Keratinocyte (primary cell): ENCODE data around the gene VRK1. TPM values are rescaled to one million over a fixed set of nuclear protein-coding genes. Genes with fewer than 3 reads are reported as not detected.

Experiments used
- DNase-seq: peaks from one replicate; pipeline ENCODE4 v3.0.0-alpha.2; 2011; ENCODE audit warnings: low read depth, missing footprints, low spot score
- FAIRE-seq: peaks from 2 replicates; lab custom pipeline; 2011; peaks lifted over from hg19 to GRCh38; lab: Jason Lieb, UNC
- H2AFZ ChIP-seq: 2 replicates; pipeline ENCODE4 v1.6.0; 2012; ENCODE audit warnings: low read length, control low read depth, inconsistent platforms; ENCODE audit not compliant: control insufficient read depth
- H3K27ac ChIP-seq: 2 replicates; pipeline ENCODE4 v1.5.1; 2011; ENCODE audit warnings: low read length; ENCODE audit not compliant: control insufficient read depth, insufficient read depth
- H3K27me3 ChIP-seq: 3 replicates; pipeline ENCODE4 v1.6.0; 2011; ENCODE audit warnings: low read length; ENCODE audit not compliant: control insufficient read depth, insufficient read depth; ENCODE audit errors: extremely low read depth
- H3K36me3 ChIP-seq, 2 experiments: 2 replicates in 1 of 2; 3 replicates in 1 of 2; pipeline ENCODE4 v1.5.1; 2011; ENCODE audit warnings: low read length in 2 of 2, mild to moderate bottlenecking in 1 of 2; ENCODE audit not compliant: control insufficient read depth in 2 of 2, insufficient read depth in 2 of 2; ENCODE audit errors: extremely low read depth in 1 of 2
- H3K4me1 ChIP-seq: 3 replicates; pipeline ENCODE4 v1.5.1; 2011; ENCODE audit warnings: low read length; ENCODE audit not compliant: control insufficient read depth, insufficient read depth; ENCODE audit errors: extremely low read depth
- H3K4me2 ChIP-seq: 3 replicates; pipeline ENCODE4 v1.6.0; 2011; ENCODE audit warnings: low read depth, low read length; ENCODE audit not compliant: control insufficient read depth, insufficient read depth; ENCODE audit errors: extremely low read depth
- H3K4me3 ChIP-seq, 3 experiments: fragments of 200-600 bp in 1 of 3; sonication (generic) in 1 of 3; 2 replicates in 2 of 3; 3 replicates in 1 of 3; pipeline ENCODE4 v1.5.1; 2011 to 2016; ENCODE audit warnings: low read length in 3 of 3, mild to moderate bottlenecking in 3 of 3, control low read depth in 2 of 3, inconsistent platforms in 1 of 3, low read depth in 1 of 3, mixed read lengths in 1 of 3, mixed run types in 1 of 3, moderate library complexity in 1 of 3; ENCODE audit not compliant: control insufficient read depth in 2 of 3, insufficient read depth in 2 of 3; ENCODE audit errors: extremely low read depth in 1 of 3
- H3K79me2 ChIP-seq: 2 replicates; pipeline ENCODE4 v1.6.0; 2012; ENCODE audit warnings: low read length; ENCODE audit not compliant: control insufficient read depth, insufficient read depth
- H3K9ac ChIP-seq: 3 replicates; pipeline ENCODE4 v1.6.0; 2011; ENCODE audit warnings: low read length; ENCODE audit not compliant: control insufficient read depth, insufficient read depth; ENCODE audit errors: extremely low read depth
- H3K9me1 ChIP-seq: 3 replicates; pipeline ENCODE4 v1.6.0; 2011; ENCODE audit warnings: low read length; ENCODE audit not compliant: control insufficient read depth, insufficient read depth; ENCODE audit errors: extremely low read depth
- H3K9me3 ChIP-seq: 2 replicates; pipeline ENCODE4 v1.5.1; 2012; ENCODE audit warnings: low read depth, low read length; ENCODE audit not compliant: control insufficient read depth
- H4K20me1 ChIP-seq: 3 replicates; pipeline ENCODE4 v1.6.0; 2011; ENCODE audit warnings: low read length; ENCODE audit not compliant: control insufficient read depth, insufficient read depth; ENCODE audit errors: extremely low read depth
- EZH2 ChIP-seq: IDR thresholded peaks from one replicate; pipeline ENCODE4 v1.6.1; 2012; ENCODE audit warnings: inconsistent platforms, mild to moderate bottlenecking, low read length, moderate library complexity
- dilution Hi-C: fragments of 300-500 bp; cut with MboI; formaldehyde crosslinking; loops from one replicate; pipeline ENCODE4 v1.7.0; 2020; ENCODE audit warnings: low sequenced_read_pairs; ENCODE audit not compliant: extremely low pct_ligation_motif_present
- polyA plus RNA-seq, 5 experiments: library from polyadenylated mRNA; depleted of rRNA in 3 of 5; stranded (reverse) in 3 of 5; stranded (forward) in 1 of 5; unstranded in 1 of 5; fragments of >200 nt; gene quantifications; 1 replicate in 1 of 5; 2 replicates in 3 of 5; 3 replicates in 1 of 5; pipeline versions ENCODE4 v1.2.1 to v1.2.3, GENCODE V29; 2011 to 2012; ENCODE audit warnings: missing spikeins in 2 of 5, low read depth in 1 of 5, low replicate concordance in 1 of 5
- TF ChIP-seq, protein P1 (sequence below), 3 experiments: IDR thresholded peaks in 1 of 3; conservative IDR thresholded peaks in 1 of 3; optimal IDR thresholded peaks in 1 of 3; 2 replicates in 2 of 3; 3 replicates in 1 of 3; pipeline versions ENCODE3 to v1.5.1; 2011; ENCODE audit warnings: low read length in 3 of 3, mild to moderate bottlenecking in 3 of 3, moderate library complexity in 2 of 3, control low read depth in 1 of 3, inconsistent platforms in 1 of 3; ENCODE audit not compliant: insufficient read depth in 2 of 3; ENCODE audit errors: extremely low read depth in 1 of 3

Gene VRK1
- polyA plus RNA-seq, 1 donor (not counting 4 experiments of a cell fraction or from before 2014, with no cell fraction given): 27.1 TPM

DNA sequence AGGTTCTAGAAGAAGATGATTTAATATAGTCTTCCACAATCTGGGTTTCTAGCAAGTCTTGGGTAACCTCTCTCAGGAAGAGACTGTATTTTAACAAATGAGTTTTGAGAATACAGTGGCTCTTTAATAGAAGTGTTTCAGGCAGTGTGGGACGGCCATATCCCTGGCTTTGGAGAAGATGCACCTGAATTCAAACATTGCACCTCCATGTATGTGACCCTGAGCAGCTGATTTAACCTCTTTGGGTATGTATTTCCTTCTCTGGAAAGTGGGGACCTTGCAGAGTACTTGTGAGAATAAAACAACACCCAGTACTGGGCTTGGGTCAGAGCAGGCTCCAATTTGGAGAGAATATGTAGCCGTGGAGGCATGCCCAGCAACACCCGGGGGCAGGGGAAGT is 15.8 kb upstream of the VRK1 start:
- TF ChIP-seq EZH2: no peak
- TF ChIP-seq, protein P1, sequence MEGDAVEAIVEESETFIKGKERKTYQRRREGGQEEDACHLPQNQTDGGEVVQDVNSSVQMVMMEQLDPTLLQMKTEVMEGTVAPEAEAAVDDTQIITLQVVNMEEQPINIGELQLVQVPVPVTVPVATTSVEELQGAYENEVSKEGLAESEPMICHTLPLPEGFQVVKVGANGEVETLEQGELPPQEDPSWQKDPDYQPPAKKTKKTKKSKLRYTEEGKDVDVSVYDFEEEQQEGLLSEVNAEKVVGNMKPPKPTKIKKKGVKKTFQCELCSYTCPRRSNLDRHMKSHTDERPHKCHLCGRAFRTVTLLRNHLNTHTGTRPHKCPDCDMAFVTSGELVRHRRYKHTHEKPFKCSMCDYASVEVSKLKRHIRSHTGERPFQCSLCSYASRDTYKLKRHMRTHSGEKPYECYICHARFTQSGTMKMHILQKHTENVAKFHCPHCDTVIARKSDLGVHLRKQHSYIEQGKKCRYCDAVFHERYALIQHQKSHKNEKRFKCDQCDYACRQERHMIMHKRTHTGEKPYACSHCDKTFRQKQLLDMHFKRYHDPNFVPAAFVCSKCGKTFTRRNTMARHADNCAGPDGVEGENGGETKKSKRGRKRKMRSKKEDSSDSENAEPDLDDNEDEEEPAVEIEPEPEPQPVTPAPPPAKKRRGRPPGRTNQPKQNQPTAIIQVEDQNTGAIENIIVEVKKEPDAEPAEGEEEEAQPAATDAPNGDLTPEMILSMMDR (optimal IDR thresholded peaks at IDR 0.05 in 1 of 3, IDR thresholded peaks at IDR 0.05 in 1 of 3, conservative IDR thresholded peaks at IDR 0.05 in 1 of 3; ENCODE audit: extremely low read depth in 1 of 3, insufficient read depth in 2 of 3, low read length in 3 of 3): no peak
- no peak overlapping the region for H3K27ac ChIP-seq
- H2AFZ ChIP-seq: no peak overlapping the region
- H3K9me3 ChIP-seq: no peaks in the 10 kb centered on the region
- dilution Hi-C loops: no loop called here
- FAIRE-seq: no peak
- no peak overlapping the region for H3K9ac ChIP-seq
- peaks cover 19% of the 10 kb centered on the region for H3K4me1 ChIP-seq
- H4K20me1 ChIP-seq: no peaks in the 10 kb centered on the region
- H3K9me1 ChIP-seq: no peaks in the 10 kb centered on the region
- H3K4me2 ChIP-seq: no peak overlapping the region
- DNase-seq: no peak
- no peaks in the 10 kb centered on the region for H3K27me3 ChIP-seq
- no peak overlapping the region for H3K4me3 ChIP-seq
- no peaks in the 10 kb centered on the region for H3K79me2 ChIP-seq
- no peaks in the 10 kb centered on the region for H3K36me3 ChIP-seq

DNA sequence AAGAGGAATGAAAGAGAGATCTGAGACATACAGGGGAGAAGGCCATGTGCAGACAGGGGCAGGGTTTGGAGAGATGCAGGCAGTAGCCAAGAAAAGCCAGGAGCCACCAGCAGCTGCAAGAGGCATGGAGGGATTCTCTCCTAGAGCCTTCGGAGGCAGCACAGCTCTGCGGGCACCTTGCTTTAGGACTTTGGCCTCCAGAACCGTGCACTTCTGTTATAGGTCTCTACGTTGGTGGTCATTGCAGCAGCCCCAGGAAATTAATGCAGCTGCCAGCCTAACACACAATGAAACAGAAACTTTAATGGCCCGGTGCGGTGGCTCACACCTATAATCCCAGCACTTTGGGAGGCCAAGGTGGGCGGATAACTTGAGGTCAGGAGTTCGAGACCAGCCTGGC is 14.7 kb upstream of the VRK1 start:
- Histone ChIP-seq H3K9ac (no peak overlapping the region), H3K79me2 (no peaks in the 10 kb centered on the region), H3K4me1 (peaks cover 19% of the 10 kb centered on the region), H3K9me3 (no peaks in the 10 kb centered on the region), H3K27me3 (no peaks in the 10 kb centered on the region), H3K4me2 (no peak overlapping the region), H3K27ac (peak overlapping the region; percentile 76), H4K20me1 (no peaks in the 10 kb centered on the region), H3K4me3 (no peak overlapping the region), H3K36me3 (no peaks in the 10 kb centered on the region), H3K9me1 (no peaks in the 10 kb centered on the region), H2AFZ (no peak overlapping the region)
- dilution Hi-C loops: no loop called here
- TF ChIP-seq EZH2: no peak
- FAIRE-seq: no peak
- no peak for DNase-seq
